HG02970 (cell line): ENCODE measurements around the gene SRP68.
"Not testable (repeated sequence)": the region's sequence is repeated elsewhere in the genome, so short reads cannot be mapped to it uniquely, and the experiment has no call there.

ENCODE experiments used
- ATAC-seq: cut with Tn5 transposase; IDR thresholded peaks from one replicate; pipeline ENCODE4 v1.9.1; 2021; ENCODE audit warnings: mild to moderate bottlenecking, moderate library complexity, moderate number of reproducible peaks; ENCODE audit not compliant: unreplicated experiment, low FRiP score

SRP68 gene

DNA sequence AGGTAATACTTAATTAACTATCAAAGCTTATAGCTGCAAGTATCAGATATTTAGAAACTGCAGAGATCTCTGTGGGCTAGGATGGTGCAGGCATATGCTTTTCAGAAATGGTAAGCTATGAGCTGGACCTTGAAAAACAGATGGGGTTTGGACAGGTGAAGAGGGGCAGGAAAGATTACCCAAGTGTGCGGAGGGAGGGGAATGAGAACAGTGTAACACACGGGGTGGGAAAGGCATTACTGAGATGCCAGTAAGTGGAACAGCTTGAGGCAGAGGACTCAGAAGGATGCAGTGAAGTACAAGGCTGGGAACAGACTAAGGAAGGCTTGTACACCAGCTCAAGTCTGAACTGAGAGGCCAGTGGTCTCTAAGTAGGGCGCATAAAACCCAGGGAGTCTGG lies 23.1 kb downstream of the SRP68 start:
- no peak for ATAC-seq

DNA sequence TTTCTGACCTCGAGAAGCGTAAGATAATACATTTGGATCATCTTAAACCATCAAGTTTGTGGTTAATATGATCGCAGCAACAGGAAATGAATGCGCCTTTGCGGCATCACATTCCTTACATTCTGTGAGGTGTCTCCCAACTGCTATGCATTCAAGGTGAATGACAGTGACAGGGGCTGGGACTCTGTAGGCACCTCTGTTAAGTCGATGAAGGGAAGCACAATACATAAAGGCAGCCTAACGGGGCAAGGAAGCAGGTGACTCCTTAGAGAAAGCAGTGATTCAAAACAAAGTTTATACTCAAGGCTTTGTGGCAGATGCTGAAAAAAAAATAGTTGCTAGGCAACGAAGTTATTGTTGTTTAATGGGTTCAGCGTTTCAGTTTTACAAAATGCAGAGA lies 23.6 kb downstream of the SRP68 start:
- no peak for ATAC-seq

DNA sequence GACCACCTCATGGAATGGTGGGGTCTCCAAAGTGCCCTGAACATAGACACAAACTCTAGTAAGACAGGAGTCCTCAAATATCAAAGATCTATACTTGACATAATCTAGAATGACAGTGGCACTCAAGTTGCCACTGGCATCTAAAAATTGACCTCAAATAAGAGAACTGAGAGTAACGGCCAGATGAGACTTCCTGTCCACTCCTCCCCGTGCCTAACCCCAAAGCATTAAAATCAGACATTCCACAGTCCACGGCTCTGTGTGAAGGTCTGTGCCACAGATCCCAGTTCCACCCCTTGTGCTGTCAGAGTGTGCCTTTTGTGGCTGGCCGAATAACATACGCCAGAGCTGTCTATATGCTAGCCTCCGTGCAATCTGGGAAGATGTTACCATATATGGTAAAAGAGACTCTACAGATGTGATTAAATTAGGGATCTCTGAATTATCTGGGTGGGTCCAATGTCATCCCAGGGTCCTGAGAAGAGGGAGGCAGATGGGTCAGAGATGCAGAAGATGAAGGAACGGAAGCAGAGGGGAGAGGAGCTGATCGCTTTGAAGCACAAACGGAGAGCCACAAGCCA lies 24.2 kb downstream of the SRP68 start:
- no peak for ATAC-seq

DNA sequence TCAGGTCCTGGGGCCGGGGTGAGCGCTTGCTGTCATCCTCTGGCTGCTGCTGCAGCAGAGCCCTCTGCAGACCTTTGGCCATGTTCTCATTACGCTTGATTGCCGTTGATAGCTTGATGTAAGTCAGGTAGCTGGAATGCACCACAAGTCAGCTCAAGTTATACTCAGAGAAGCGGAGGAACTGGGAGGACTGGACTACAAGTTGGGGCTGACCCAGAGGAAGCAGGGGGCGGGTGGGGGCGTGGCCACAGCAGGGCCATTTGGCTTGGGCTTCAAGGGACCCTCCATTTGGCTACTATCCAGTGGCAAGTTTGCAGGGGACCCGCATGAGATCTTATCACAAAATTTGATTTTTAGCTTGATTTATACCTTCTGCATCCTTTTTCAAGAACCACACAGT lies 26.3 kb downstream of the SRP68 start:
- ATAC-seq, result no peak

DNA sequence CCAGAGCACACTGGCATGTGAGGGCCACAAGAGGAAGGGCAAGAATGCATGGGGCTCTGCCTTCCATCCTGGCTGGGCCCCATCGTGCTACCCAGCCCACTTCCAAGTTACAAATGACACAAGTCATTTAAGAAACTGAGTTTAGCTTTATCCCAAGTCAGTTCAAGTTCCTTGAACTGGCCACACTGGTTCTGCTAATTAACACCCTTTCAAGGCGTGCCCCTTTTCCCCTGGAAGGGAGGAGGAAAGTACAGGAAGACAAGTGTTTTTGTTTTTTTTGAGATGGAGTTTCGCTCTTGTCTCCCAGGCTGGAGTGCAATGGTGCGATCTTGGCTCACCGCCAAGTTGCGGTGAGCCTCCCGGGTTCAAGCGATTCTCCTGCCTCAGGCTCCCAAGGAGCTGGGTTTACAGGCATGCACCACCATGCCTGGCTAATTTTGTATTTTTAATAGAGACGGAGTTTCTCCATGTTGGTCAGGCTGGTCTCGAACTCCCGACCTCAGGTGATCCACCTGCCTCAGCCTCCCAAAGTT lies 27.8 kb downstream of the SRP68 start:
- not testable (repeated sequence) for ATAC-seq

DNA sequence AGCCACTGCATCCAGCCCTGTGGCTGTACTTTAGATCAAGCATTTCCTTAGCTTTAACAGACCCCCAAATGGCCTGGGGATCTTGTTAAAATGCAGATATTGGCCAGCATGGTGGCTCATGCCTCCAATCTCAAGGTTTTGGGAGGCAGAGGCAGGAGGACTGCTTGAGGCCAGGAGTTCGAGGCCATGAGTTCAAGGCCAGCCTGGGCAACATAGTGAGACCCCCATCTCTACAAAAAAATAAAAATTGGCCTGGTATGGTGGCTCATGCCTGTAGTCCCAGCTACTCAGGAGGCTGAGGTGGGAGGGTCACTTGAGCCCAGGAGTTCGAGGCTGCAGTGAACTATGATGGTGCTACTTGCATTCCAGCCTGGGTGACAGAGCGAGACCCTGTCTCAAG lies 29.4 kb downstream of the SRP68 start:
- not testable (repeated sequence) for ATAC-seq

DNA sequence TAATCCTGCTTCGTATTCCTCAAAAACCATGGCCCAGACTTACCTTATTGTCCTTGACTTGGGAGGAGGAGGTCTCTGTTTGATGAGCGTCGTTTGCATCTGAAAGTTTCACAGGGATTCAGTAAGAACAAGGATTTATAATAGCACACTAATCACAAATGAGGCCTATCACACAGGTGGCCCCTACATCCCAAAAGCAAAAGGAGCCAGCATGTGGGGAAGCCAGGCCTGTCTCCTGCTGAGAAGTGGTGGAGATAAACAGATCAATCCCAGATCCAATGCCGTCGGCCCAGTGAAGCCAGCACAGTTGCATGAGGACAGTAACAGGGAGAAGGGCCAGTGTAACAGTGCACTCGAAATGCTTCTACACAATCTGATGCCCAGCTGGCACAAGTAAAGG lies 31.9 kb downstream of the SRP68 start:
- ATAC-seq, result no peak

DNA sequence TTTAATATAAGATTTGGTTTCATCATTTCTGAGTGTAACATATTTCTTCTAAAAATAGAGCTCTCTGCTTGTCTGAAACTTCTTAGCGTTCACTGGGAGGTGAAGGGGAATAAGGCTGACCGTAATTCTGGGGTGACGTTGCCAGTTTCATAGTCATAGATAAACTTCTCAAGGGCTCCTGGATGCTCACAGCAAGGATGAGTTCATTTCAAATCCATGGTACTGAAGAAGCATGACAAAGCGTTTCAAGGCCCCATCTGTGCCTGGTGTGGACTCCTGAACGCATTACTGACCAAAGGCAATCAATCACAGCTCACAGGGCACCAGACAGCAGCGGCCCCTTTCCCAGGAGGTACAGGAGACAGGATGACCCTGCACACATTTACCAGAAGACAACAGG lies 33.2 kb downstream of the SRP68 start:
- no peak for ATAC-seq

DNA sequence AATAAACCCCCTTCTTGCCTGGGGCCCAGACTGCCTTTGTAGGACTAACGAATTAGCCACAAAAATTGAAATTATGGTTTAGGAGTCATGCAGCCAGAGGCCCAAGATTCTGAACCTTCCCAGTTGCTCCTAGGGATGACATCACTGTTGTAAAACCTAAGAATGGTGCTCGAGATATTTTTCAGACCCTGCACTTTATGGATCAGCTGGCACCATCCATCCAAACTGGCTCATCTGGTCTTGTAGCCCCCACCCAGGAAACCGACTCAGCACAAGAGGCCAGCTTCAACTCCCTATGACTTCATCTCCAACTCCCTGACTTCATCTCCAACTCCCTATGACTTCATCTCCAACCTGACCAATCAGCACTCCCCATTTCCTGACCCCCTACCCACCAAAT lies 34.3 kb downstream of the SRP68 start:
- ATAC-seq, result no peak

DNA sequence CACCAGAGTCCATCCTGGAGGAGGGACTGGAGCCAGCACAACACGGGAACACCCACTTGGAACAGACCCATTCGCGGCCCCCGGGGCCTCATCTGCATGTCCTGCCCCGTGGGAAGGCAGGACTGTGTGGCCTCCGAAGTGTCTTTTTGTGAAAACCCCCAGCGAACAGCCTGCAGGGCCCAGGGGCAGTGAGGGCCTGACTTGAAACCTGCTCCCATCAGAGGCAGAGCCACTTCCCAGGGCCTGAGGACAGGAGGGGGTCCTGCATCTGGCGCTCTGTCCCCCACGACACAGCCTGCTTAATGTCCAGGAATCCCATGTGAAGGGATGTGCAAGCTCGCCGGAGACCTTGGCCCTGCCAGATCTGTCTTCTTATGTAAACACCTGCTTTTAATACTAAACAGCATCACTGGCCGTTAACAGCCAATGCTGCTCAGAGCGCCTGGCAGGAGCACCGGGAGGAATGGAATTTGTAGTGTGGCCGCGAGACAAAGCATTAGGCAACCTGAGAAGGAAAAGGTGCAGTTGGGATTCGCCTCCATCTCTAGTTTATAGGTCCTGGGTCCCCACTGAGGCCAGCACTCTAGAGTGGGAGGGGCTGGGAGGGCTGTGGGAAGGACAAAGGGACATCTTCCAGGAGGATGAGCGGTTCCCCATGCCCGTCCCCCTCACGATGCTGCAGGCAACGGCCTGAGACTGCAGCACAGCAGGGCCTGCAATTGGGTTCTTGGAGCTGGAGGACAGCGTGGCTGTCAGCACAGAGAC lies 35.6 kb downstream of the SRP68 start:
- ATAC-seq, result no peak

DNA sequence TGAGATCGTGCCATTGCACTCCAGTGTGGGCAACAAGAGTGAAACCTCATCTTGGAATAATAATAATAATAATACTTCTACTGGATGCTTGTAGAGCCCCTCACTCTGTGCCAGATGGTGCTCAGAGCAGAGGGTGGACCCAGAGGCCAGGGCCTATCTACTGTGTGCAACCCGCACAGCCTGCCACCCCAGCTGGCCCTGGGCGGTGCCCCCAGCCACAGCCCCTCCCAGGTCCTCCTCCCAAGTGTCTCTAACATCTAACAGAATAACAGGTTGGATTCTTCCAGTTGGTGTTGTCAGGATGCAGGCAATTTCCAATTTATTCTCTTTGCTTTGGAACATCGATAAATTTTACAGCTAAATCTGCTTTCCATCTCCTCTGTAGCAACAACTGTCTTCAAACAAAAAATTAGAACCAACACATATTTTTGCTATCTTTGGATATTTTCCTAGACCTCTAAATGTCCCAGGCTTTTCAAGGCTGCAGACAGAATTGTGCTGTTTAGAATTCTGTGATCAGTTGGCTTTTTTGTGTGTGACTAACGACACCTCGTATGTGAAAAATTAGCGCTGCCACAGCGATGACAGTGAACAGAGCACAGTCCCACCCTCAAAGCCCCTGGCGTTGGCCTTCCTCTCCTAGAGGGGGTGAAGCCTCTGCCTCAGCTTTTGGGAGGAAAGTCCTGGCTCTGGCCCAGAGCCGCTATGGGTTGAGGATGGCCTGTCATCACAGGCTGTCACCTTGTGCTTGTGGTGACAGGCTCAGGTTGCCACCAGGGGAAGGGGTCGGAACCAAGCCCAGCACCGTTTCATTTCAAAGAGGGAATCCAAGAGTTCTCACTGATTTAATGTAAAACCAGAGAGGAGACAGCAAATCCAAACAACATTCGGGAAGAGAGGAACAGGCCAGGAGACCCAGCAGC lies 37.6 kb downstream of the SRP68 start:
- ATAC-seq, result no peak

DNA sequence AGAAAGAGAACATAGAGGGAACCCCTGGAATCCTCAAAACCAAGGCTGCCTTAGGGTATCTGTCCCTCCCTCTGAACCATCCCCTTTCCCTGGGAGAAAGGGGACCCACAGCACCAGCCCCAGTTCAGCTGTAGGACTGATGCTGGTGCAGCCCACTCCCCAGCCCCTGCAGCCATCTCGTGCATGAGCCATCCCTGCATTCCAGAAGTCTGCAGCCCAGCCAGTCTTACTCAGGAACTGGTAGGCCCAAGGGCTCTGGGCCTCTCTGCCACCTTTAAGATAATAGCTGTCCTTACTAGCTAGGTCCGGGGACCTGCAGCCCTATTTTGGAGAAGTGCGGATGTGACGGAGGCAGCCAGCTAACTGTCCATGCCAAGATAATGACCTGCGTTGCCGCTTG lies 39.2 kb downstream of the SRP68 start:
- ATAC-seq, result no peak

DNA sequence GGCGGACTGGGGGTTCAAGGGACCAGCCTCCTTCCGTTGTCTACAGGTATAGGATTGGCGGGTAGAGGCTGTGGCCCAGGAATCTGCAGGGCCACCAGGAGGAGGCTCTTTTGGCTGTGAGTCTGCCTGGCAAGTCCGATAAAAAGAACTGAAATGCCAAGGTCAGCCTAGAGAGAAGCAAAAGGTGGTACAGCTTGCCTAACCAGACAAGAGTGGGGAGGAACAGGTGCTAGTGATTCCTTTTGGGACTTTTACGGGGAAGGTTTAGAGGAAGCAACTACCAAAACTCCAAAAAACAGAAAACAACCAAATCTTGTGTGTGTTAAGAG lies 39.6 kb downstream of the SRP68 start:
- ATAC-seq, result no peak

DNA sequence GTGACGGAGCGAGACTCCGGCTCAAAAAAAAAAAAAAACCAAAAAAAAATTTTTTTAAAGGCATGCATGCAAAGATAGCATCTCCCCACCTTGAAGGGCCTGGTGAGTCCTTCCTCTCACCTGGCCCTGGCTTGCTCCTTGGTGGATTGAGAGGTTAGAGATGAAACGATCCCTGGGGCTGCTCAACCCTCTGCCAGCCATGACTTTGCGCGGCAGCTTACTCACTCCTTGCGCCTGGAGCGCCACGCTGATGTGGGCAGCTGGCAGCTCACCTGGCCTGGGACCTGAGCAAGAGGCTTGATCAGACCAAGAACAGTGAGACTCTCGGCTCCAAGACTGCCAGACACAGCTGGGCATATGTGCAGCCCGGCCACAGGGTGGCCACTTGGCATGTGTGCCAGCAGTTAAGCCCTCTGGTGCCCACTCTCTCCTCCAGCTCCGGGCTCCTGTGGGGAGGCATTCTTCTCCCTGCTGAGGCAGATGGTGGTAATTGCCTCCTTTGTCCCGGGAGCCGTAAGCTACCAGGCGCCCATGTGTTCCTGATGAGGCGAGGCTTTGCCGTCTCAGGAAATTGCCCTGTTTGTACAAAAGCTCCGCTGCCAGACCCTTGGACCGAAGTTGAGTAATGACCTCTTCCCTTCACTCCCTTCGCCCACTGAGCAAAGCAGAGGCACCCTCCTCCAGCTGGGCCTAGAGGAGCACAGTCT lies 40.1 kb downstream of the SRP68 start:
- ATAC-seq, result no peak

DNA sequence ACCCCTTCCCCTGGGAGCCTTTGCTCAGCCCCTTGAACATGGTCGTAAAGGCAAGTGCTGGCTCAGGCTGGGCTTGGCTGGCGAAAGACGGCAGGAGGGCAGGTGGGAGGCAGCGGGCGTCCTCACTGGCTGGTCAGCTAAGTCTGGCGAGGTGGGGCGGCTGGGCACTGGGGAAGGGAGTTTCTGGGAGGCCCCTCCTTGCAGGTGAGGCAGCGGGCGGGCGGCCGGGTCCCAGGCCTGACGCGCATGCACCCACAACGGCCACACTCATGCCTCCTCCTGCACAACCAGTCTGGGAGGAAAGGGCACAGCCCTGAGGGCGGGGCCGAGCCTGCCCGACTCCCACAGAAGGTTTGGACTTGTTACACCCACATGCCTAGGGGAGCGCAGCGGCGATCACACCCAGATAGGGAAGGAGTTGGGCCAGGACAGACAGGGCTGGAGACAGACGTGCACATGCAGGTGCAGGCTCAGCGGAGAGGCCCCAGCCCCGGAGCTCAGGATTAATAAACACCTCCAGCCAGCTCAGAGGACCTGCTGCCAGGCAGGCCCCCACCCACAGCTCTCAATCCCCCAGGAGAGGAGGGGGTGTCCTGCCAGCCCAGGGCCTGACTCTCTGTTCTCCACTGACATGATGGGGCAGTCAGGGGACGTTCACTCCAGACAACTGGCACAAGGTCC lies 45.0 kb downstream of the SRP68 start, which contains the start of gene EVPL:
Gene EVPL (minus strand): TSS at position 148 of the 681 bp plus-strand sequence. CDS start 108 bp downstream, at position 40.
- no peak for ATAC-seq

DNA sequence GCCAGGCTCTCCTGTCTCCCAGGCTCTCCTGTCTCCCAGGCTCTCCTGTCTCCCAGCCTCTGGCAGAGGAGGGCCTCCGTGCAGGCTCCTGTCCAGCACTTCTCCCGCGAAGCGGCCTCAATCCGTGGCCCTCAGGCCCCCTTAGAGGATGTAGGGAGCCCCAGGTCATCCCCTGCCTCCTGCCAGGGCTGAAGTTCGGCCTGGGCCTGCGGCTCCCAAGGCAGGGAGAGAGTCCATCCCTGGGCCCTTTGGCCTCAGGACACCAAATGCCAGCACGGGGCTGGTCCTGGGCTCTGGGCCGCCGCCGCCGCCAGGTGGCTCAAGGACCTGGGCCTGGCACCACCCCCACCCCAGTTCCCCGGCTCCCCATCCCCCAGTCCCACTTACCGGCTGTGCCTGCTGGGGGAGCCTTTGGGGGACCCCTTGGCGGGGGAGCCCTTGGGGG lies 45.6 kb downstream of the SRP68 start:
- no peak for ATAC-seq

DNA sequence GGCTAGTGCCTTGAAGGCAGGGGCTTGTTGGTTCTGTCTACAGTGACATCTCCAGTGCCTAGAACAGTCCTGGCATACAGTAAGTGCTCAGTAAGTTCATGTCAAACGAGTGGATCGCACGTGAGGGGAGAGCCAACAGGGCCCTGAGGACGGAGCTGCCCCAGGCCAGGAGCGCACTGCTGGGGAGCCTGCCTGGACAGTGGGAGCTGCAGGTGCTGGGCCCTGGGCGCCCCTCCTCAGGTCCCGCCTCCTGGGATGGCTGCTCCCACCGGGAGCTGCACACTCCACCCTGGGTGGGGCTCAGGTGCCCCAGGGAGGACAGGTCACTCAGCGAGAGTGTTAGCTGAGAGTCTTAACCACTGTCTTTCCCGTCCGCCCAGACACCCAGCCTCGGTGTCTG lies 47.0 kb downstream of the SRP68 start:
- no peak for ATAC-seq

DNA sequence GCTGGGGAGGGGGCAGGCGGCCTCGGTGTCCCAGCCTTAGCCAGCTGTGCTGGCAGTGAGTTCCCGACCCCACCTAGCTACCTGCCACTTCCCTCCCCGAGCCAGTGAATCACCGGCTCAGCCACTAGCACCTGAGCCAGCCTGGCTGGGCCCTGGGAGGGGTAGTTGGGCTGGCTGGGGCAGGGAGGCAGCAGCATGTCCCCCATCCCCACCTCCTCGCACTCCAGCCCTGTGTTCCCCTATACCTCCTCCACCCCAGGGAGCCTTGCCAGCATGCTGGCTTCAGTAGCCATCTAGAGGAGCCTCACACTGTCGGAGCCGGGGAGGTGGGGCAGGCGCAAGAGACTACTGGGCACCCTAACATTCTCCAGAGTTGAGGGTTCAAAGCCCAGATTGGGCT lies 48.0 kb downstream of the SRP68 start:
- no peak for ATAC-seq

DNA sequence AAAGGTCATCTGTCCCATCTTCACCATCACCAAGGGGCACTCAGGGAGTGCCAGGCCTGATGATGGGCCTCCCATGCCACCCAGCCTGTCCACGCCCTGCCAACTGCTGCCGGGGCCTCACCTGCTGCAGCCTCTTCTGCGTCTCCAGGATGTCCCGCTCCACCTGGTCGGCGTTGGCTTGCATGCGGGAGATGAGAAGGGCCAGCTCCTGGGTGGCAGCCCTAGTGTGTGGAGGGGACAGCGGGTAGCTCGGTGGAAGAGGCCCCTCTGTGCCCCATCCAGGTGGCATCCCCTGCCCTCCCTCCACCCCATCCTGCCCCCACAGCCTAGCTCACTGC lies 48.4 kb downstream of the SRP68 start:
- ATAC-seq, result no peak
